Stimulated activated CD4-positive, alpha-beta T cell treated with anti-CD3 and anti-CD28 coated beads, Interleukin-4, amount 100 ng/mL, for 4 hours (primary cell): Measurements from ENCODE around the gene MYOM3.
"Not testable (repeated sequence)": the region's sequence is repeated elsewhere in the genome, so short reads cannot be mapped to it uniquely, and the experiment has no call there.

Experiments used
- DNase-seq, 2 experiments: peaks; one replicate each; pipeline ENCODE4 v3.0.0-alpha.2; 2020

Gene MYOM3

DNA sequence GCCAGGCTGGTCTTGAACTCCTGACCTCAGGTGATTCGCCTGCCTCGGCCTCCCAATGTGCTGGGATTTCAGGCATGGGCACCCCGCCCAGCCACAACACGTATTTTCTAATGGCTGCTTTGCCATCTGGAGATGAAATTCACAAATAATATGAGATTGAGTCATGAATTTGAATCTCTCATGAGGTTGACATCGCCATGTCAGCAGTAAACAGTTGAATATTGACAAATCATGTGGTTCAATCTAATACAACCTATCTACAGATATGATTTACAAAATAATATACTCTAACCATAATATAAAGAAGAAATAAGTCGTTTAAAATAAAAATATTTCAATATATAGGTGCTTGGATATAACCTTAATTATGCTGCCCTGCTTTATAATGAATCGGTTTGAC lies 42.1 kb downstream of the MYOM3 start:
- no peak for DNase-seq

DNA sequence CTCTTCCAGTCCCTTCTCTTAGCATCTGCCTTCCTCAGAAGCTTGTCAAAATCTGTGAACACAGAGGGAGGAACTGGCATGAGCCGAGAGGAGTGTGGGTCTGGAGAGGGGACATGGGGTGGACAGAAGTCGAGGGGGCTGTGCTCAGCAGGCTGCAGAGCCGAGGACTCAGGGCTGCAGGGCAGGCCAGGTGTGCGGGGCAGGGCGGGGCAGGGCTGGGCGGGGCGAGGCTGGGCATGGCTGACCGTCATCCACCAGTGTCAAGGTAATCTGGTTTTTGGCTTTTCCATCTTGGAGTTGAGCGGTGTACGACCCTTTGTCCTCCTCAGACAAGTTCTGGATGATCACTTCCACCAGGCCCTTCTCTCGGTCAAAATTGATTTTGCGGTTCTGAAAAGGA lies 44.0 kb downstream of the MYOM3 start:
- DNase-seq: no peak

- no peak for DNase-seq
These were observed 46.6 kb downstream of the MYOM3 start for GRCh38 chr1:24065304-24065703.

GRCh38 chr1:24062221-24062620 lies 49.7 kb downstream of the MYOM3 start:
- DNase-seq: no peak

- no peak for DNase-seq
These were observed 51.5 kb downstream of the MYOM3 start for GRCh38 chr1:24060482-24060881.

DNA sequence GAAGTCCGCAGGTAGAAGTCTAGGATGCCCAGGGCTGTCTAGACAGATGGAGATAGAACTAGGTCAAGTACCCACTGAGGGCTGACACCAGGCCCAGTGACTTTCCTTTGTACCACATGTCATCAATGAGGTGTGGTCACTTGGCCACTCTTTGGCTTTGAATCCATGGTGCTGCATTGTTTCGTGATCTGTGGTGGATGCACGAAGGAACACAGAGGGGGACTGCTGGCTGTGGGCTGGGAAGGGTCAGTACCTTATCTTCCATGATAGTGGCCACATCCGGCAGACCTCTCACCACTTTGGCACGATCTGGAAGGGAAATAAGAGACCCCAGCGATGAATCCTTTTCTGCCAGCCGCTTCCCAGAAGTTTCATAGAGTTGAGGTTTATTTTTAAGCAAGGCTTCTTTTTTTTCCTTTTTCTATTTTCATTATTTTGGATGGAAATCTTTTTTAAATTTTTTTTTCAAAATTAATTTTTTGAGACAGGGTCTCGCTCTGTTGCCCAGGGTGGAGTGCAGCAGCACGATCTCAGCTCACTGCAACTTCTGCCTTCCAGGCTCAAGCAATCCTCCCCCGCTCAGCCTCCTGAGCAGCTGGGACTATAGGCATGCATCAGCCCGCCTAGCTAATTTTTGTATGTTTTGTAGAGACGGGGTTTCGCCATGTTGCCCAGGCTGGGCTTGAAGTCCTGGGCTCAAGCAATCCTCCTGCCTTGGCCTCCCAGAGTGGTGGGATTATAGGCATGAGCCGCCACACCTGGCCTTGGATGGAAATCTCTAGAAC lies 53.1 kb downstream of the MYOM3 start:
- DNase-seq: no peak

DNA sequence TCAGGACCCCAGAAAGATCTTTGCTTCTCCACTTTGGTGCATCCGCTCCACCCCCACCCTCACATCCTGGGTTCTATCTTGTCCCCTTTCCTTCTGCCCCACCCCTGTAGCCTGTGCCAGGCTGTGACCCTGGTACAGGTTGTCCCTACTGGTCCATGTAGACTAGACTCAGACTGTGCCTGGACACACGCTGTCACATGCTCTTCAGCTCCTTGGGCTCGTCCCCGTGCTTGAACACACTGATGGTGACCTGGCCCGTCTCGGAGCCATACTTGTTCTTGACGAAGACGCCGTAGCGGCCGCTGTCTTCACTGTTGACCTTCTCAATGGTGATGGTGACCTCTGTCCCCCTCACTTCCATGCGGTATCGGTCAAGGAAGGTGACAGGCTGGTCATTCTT lies 54.8 kb downstream of the MYOM3 start:
- DNase-seq: no peak

DNA sequence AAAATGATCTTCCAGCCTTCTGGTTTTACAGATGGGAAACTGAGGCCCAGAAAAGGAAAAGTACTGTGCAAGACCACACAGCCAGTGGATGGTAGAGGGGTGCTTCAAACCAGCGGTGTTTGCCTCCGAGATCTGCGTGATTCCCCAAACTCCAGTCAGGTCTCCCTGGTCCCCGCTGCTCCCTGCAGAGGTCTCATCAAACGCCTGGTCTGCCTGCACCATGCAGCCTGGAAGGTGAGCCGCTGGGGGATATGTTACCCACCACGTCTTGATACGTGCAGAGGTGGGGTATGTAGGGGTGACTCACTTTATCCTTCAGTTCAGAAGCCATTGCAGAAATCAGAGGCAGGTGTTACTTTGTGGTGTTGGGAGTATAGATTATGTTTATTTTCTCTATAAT lies 56.3 kb downstream of the MYOM3 start:
- DNase-seq: no peak

DNA sequence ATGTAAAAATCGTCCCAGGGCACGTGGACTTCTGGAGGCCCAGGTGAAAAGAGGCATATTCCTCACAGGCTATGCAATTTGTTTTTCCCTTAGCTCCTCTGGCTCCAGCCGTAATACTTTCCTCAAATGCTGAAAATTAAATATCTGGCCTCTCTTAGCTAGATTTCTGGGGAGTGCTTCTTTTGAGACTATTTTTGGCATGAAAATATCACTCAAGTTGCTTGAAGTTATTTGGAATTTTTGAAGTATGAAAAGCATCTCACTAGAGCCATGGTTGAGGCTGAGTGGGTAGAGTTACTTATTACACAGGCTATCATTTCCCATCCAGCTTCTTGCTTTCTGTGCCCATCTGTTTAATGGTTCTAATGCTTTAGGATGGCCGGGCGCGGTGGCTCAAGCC lies 59.7 kb downstream of the MYOM3 start:
- no peak for DNase-seq

GRCh38 chr1:24051206-24051945 lies 60.6 kb downstream of the MYOM3 start:
- no peak for DNase-seq

- no peak for DNase-seq
These were observed 62.2 kb downstream of the MYOM3 start for GRCh38 chr1:24049733-24050132.

- DNase-seq: not testable (repeated sequence)
These were observed 63.0 kb downstream of the MYOM3 start for GRCh38 chr1:24048894-24049293.

GRCh38 chr1:24048205-24048869 lies 63.6 kb downstream of the MYOM3 start:
- no peak for DNase-seq

- DNase-seq: no peak
These were observed 64.8 kb downstream of the MYOM3 start for GRCh38 chr1:24047110-24047477.

- DNase-seq: no peak
These were observed 66.2 kb downstream of the MYOM3 start for GRCh38 chr1:24045771-24046170.

GRCh38 chr1:24044672-24045071 lies 67.3 kb downstream of the MYOM3 start:
- DNase-seq: not testable (repeated sequence)

DNA sequence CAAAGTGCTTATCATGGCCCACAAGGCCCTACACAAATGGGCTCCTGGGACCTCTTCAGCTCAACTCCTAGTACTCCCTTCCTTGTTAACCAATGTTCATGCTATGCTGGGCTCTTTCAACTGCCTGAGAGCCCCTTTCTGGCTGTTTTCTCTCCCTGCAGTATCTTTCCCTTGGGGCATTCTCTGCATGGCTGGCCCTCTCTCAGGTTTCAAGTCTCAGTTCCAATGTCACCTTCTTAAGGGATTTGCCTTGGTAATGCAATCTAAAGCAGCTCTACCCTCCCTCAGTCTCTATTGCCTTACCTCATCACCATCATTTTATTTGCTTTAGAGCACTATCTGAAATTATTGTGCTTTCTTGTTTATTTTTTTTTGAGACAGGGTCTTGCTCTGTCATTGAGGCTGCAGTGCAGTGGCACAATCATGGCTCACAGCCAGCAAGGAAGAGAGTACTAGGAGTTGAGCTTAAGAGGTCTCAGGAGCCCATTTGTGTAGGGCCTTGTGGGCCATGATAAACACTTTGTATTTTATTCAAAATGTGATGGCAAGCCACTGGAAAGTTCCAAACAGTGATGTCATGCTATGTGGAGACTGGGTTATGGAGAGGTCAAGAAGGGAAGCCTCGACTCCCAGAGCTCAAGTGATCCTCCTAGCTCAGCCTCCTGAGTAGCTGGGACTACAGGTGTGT lies 68.4 kb downstream of the MYOM3 start:
- DNase-seq: no peak

GRCh38 chr1:24042315-24042714 lies 69.6 kb downstream of the MYOM3 start:
- no peak for DNase-seq

GRCh38 chr1:24036088-24036487 lies 75.8 kb downstream of the MYOM3 start:
- no peak for DNase-seq

GRCh38 chr1:24032981-24033380 lies 79.0 kb downstream of the MYOM3 start:
- no peak for DNase-seq

DNA sequence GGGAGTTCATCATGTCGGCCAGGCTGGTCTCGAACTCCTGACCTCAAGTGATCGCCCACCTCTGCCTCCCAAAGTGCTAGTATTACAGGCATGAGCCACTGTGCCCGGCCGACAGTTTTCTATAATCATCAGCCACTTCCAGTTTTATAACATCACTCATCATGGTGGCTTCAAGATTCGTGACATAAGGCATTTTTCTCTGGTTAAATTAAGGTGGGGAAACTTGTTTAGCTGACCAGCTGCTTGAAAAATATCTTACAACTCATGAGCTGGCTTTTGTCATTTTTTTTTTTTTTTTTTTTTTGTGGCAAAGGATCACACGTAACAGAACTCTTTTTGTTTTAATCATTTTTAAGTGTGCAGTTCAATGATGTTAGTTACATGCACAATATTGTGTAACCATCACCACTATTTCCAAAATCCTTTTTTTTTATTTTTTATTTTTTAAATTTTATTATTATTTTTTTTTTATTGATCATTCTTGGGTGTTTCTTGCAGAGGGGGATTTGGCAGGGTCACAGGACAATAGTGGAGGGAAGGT lies 80.9 kb downstream of the MYOM3 start:
- not testable (repeated sequence) for DNase-seq

- DNase-seq: no peak
These were observed 84.0 kb downstream of the MYOM3 start for GRCh38 chr1:24027838-24028468.
